GM21619 (cell line): ENCODE results near the gene FOXN3.

ENCODE experiments used
- ATAC-seq: cut with Tn5 transposase; IDR thresholded peaks from one replicate; pipeline ENCODE4 v1.9.1; 2021; ENCODE audit not compliant: unreplicated experiment

Gene FOXN3

DNA sequence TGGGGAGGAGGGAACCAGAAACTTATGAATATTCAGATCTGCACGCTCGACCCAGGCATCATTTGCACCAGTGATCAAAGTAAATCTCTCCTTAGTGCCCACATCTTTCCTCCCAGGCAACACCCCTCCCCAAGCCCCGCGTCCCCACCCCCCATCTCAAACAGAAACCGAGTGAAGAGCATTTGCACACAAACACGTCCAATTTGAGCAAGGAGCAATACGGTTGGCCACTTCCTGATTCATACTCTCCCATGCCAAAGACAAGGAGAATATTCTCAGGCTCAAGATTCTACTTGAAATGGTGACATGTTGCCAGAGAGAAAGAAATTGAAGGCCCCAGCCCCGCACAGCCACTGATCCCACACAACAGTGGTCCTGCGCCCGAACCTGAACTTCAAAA lies 7.1 kb downstream of the FOXN3 start:
- ATAC-seq: no peak

DNA sequence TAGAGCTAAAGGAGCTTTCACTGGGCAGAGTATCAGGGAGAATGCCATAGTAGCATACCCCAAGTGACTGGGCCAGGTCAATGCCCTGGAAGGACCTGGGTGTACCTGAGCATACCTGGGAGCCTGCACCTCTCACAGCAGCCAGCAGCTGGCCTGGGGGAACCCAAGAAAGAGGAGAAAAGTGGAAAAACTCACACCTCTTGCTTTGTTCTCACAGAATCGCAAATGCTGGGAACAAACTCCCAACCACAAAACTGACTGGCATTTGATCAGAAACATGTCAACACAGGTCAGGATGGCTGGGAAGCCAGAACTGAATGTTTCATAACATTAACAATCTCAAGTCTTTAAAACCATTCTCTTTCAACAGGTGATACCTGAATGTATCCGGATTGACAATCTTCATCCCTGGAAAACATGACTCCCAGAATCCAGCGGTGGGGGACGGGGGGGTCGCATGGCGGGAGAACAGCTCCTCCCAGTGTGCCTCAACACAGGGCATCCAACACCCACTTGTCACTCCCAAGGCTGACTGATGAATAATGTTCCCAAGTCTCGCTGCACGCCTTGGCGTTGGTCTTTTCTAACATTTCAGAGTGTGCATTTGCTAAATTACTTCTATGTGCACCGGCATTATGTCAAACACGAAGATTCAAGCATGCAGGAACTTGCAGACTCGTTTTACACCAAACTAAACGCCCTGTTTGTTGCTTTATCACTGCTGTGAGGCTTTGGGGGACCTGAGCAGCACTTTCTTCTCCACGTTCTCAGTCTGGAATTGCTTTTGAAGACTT lies 7.9 kb downstream of the FOXN3 start:
- no peak for ATAC-seq

DNA sequence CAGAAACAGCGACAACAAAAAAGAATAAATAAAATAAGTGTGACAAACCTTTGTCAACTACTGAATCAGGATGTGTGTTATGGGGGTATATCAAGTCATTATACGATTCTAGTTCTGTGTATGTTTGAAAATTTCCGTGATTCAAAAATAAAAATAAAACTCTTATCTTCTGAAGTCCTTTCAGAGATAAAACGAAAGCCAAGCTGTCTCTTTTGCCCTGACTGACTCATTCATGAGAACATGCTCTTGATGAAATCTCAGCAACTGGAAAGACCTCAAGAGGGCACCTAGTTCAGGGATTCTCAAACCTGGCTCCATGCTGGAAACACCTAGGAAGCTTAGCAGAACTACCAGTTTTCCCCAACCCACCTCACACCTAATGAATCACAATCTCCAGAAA lies 9.2 kb downstream of the FOXN3 start:
- no peak for ATAC-seq

DNA sequence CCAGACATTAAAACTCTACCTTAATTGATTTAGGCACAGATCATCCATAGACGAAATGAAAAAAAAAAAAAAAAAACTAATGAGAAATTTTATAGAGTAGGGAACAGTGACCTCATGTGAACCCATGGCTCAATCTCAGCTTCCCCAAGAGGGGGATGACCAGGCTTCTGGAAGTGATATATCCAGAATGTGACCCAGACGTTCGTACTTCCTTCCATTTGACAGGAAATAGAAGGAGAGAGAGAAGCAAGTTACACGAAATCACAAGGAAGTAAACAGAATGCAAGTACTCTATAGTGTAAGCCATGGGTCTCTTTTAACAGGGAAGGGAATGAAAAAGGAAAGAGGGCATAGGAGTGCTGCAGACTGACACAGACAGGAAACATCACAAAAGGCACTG lies 10.1 kb downstream of the FOXN3 start:
- ATAC-seq: no peak

DNA sequence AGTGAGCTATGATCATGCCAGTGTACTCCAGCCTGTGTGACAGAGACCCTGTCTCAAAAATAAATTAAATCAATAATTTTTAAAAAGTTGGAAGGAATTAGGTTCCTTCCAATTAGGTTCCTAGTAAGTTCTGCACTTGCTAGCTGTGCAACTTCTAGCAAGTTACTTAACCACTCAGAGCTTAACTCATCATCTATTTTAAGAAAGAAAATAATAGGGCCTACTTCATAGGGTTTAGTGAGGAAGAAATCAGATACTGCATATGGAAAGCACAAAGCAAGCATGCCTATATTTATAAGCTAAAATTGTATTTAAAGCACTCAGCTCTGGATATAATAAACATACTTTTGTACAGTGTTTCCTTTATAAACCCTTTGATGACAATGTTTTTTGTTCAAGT lies 10.7 kb downstream of the FOXN3 start:
- no peak for ATAC-seq

DNA sequence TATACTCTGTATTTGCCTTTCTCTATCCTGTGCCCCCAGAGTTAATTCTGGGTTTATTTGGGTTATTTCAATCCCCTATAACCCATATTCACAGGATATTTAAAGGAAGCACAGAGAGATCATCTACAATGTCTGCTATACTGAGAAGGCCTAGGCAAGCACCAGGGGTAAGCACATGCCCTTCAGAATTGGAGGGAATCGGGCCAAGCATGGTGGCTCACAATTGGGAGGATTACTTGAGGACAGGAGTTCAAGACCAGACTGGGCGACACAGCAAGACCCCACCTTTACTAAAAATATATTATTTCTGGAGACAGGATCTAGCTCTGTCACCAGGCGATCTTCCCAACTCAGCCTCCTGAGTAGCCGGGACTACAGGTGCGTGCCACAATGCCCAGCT lies 11.3 kb downstream of the FOXN3 start:
- no peak for ATAC-seq

DNA sequence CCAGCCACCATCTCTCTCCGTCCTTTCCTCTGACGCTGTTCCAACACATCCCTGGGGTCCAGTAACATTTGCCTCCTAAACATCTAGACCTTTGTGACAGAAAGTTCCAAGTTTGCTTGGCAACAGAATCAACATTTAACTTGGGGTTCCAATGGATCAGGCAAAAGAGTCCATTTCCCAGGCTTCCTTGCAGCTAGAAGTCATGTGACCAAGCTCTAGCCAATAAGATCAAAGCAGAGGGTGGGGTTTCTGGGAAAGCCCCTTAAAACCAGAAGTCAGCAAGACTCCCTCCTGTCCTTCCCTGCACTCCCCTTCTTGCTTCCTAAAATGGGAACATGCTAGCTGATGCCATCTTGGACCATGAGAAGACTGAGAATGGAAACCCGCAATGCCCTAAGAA lies 14.7 kb downstream of the FOXN3 start:
- no peak for ATAC-seq

DNA sequence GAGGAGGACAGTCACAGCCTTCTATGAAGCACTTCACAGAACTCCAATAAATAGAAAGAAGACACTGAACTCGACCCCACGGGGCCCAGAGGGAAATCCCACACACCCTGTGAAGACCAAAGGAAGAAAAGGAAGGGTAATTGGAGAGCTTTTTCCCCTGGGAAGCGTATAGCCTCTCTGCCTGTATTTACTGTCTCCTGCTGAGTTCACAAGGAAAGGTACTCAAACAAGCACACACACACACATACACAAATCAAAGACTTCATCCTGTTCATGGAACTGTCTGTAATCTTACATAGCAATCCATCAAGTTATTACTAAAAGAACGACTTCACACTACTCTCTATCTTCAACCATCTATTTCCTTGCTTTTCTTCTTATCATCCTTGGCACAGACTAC lies 15.3 kb downstream of the FOXN3 start:
- no peak for ATAC-seq

DNA sequence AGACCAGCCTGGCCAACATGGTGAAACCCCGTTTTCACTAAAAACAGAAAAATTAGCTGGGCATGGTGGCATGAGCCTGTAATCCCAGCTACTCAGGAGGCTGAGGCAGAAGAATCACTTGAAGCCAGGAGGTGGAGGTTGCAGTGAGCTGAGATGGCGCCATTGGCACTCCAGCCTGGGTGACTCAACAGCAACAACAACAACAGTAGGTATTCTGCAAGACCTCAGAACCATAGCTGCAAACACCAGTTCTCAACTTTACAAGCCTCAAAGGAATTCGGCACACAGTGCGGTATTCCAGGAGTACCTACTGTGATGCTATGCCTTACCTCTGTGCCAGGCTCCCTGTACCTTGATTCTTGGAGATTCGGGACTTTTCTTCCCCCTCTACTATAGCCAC lies 15.8 kb downstream of the FOXN3 start:
- ATAC-seq: no peak

DNA sequence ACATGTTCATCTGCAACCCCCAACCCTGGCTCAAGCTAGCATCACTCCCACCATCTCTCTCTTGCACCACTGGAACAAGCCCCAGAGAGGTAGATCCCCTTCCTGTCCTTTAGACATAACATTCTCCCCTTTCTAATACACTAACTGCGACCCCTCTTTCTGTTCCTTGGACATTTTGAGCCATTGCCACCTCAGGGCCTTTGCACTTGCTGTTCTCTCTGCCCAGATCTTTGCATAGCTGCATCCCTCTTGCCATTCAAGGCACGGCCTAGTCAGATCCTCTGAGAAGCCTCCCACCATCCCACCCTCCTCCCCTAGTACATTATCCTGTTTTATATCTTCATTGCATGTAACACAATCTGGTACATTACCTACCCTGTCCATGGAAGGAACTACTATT lies 16.5 kb downstream of the FOXN3 start:
- no peak for ATAC-seq

DNA sequence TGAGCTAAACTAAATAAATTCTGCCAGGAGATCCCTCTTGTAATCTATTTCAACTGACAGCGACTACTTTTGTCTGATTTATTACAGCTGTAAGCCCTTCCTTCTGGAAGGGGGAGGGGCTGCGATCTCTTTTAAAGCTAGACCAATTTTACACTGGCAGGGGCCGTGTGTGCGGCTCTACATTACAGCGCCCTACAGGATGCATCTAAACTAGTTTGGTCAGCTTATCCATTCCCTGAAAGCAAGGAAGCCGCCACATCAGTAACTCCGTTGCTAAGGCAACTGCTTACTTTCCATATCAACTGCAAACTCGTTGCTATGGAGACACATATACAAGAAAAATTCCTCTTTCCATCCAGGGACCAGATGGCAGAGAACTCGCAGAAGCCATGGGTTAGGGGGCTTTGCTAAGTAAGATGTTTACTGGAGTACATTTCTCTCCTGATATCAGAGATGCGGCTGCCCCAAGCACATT lies 17.4 kb downstream of the FOXN3 start:
- ATAC-seq: no peak

DNA sequence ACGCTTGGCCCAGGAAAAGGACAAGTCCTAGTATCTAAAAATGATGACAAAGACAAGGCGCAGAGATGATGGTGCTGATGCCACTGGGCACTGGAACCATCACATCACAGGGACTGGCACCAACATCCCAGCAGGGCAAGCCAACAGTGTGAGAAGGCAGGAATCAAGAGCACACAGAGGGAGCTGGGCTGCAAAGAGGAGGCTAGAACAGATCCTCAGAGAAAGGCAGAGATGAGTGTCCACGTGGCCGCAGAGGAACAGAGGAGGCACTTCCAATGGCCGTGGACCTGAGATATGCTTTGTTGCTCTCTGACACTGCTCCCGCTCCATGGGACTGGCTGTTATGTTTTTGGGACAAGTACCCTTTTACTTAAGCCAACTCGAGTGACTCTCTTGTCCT lies 17.9 kb downstream of the FOXN3 start:
- ATAC-seq: no peak

DNA sequence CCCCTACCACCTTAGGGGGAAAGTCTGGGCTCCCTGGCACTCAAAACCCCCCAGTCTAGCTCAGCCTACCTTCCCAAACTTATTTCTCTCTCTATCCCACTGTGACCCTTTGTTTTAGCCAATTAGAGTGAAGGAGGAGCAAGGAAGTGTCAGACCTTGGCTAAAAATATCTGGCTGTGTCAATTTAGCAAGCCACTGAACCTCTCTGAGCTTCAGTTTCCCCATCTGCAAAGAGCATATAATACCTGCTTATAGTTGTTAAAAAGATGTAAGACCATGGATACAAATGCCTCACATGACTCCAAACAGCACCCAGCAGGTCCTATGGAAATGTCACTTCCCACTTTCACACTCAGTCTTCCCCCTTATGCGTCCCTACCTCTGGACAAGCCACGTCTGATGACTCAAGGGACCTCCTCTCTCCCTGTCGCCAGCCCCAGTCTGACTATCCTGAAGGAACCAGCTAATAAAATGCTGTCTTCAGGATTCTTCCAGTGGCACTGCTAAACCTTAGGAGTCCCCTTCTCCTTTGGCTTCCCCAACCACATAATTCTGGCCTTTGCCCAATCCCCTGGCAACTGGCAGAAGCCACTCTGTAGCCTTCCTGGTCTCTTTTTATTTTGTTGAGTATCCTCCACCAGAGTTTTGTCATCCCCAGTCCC lies 19.3 kb downstream of the FOXN3 start:
- no peak for ATAC-seq

DNA sequence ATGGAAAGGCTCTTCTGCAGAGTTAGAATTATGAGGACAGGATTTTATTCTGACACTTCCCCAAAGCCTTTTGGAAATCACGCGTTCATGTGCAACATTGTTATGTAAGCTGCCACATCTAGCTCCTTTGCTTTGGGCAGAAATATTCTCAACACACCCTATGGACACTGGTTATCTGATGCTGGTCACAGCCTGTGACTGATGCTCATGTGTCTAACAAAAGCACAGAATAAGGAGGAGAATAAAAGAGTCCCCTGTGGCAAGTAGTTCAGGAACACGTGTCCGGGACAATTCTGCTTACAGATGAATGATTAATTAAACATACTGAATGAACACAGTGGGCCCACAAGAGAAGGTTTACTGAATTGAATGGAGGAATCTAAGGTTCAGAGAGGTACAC lies 22.1 kb downstream of the FOXN3 start:
- no peak for ATAC-seq

DNA sequence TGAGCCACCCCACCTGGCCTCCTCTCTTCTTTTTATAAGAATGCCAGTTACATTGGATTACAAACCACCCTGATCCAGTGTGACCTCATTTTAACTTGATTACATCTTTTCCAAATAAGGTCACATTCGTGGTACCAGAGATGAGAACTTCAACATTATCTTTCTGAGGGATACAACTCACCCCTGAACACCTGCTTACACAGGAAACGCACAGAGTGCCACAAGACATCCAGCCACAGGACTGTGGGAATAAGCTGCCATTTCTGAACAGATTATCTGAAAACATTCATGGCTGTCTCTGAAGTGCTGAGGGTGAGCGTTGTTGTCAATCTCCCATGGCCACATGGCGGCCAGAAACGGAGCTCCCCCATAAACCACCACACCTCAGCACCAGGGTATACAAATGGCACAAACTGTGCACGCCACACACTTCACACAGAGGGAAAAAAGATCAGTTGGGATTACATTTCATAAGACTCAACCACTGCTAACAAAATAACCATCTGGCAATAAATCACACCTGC lies 23.7 kb downstream of the FOXN3 start:
- ATAC-seq: no peak

DNA sequence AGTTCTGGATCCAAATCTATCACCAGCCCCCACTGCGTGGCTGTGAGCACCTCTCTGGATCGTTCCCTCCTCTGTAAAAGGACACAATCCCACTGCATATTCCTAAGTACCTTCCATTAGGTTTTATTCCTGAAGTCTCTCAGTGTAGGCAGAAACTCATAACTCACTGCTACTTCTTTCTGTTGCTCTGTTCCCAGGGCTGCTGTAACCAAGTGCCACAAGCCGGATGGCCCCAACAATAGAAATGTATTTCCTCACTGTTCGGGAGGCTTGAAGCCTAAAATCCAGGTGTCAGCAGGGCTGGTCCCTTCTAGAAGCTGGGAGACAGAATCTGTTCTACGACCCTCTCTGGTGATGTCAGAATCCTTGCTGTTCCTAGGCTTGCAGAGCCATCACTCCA lies 24.9 kb downstream of the FOXN3 start:
- ATAC-seq: no peak

DNA sequence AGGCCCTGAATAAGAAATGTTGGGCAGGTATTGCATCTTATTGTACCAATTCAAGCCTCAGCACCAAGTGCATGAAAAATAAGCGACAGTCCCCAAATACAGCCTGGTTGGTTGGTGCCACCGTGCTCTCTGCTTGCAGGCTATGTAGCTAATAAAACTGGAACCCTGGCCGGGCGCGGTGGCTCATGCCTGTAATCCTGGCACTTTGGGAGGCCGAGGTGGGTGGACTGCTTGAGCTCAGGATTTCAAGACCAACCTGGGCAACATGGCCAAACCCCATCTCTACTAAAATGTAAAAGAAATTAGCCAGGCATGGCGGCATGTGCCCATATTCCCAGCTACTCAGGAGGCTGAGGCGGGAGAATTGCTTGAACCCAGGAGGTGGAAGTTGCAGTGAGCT lies 25.5 kb downstream of the FOXN3 start:
- ATAC-seq: no peak

DNA sequence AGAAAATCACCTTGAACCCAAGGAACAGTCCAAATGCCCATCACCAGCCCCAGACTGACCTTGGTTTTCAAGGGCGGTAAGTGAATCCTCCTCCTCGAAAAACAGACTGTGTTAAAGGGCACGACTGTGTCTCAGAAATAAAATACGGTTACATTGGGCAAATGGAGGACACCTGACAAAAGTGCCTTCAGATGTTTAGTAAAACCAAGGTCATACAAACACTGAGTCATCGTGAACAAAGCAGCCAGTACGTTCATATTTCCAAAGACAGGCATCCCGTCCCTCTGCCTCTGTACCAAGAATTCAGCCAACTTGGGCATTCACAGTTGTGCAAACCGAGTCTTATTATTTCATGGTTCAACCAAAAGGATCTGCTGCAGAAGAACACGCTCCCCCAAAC lies 25.9 kb downstream of the FOXN3 start:
- no peak for ATAC-seq

DNA sequence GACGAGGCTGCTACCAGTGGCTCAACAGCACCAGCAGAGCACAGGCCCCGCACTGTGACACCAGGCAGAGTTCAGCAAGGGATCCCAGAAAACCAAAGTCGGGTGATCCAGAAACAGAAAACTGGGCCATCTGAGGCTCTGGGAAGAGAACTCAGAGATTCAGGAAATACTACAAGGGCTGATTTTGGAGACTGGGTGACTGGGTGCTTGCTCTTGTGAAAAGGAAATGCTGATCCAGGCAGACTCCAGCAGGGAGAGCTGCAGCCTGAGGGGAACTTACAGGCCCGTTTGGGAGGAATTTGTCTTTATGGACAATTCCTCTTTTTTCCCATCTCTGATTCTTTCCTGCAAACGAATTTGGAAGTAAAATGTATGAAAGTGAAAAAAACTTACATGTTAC lies 28.2 kb downstream of the FOXN3 start:
- no peak for ATAC-seq

DNA sequence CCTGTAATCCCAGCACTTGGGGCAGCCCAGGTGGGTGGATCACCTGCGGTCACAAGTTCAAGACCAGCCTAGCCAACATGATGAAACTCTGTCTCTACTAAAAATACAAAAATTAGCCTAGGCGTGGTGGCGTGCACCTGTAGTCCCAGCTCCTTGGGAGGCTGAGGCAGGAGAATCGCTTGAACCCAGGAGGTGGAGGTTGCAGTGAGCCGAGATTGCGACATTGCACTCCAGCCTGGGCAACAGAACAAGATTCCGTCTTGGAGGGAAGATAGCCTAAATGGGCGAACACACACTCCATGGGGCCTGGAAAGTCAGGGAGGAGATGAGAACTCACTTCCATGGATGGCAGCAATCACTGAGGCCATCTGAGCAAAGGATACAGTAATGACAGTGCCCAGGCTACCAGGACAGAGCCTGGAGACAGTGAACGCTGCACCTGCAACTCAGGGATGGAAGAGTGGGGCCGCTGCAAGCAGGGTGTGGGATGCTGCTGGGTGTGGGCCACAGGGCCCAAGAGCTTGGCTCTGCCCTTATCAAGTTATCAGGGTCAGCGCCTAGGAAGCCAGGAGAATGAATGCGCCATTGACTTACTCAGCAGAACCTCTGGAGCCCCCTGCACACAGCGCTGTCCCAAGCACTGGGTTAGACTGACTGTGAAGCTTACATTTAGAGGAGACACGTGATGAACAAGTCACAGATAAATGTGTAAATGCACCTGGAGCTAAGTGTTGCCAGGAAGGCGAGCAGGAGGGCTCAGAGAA lies 28.9 kb downstream of the FOXN3 start:
- no peak for ATAC-seq

DNA sequence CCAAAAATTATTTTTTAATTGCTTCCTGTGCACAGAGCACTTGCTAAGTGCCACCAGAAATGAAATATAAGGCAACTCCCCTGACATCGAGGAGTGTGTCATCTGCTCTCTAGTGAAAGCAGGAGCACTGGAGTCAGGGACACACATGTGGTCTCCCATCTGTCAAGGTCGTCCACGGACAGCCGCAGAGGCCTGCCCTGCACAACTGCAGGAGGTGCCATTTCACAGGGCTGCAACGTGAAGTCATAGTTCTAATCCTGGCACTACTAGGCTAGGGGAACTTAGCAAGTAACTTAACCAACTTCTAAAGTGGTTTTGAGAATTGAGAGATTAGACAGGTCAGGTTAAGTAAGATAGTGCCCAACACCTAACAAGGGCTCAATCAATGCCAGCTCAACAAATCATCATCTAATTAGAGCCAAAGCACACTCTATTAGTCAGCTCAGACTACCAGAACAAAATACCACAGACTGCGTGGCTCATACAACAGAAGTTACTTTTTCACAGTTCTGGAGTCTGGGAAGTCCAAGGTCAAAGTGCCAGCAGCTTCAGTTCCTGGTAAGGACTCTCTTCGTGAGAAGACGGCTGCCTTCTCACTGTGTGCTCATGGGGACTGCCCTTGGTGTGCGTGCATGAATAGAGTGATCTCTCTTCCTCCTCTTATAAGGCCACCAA lies 30.7 kb downstream of the FOXN3 start:
- no peak for ATAC-seq
